Thyroid gland (tissue), 4 donors: ENCODE results near the gene PDE4B.

ENCODE experiments used
- CTCF ChIP-seq, 6 experiments: fragments of 200-600 bp in 3 of 6; fragments of 450-650 bp in 3 of 6; sonication (generic) in 3 of 6; IDR thresholded peaks; one replicate each; pipeline ENCODE4 v1.5.1; 2016 to 2019; ENCODE audit warnings: antibody characterized with exemption in 6 of 6, mild to moderate bottlenecking in 2 of 6, inconsistent platforms in 1 of 6, moderate library complexity in 1 of 6
- POLR2A ChIP-seq, 2 donors: fragments of 450-650 bp; IDR thresholded peaks; one replicate each; pipeline ENCODE4 v1.6.1; 2017; ENCODE audit warnings: antibody characterized with exemption in 2 of 2, mild to moderate bottlenecking in 2 of 2, moderate library complexity in 1 of 2

GRCh38 chr1:66266350-66266749 lies 473.7 kb downstream of the PDE4B start:
- TF ChIP-seq CTCF (IDR thresholded peaks at IDR 0.05) (no peak), POLR2A (IDR thresholded peaks at IDR 0.05) (no peak)
